ENCODE data around the gene ATP2B3. TPM values are rescaled to one million over a fixed set of nuclear protein-coding genes. Genes with fewer than 3 reads are reported as not detected.

Gene ATP2B3
- total and polyA plus RNA-seq, 2 donors (not counting 3 experiments of a cell fraction or from before 2014, with no cell fraction given), result 0.01 to 0.07 TPM

DNA sequence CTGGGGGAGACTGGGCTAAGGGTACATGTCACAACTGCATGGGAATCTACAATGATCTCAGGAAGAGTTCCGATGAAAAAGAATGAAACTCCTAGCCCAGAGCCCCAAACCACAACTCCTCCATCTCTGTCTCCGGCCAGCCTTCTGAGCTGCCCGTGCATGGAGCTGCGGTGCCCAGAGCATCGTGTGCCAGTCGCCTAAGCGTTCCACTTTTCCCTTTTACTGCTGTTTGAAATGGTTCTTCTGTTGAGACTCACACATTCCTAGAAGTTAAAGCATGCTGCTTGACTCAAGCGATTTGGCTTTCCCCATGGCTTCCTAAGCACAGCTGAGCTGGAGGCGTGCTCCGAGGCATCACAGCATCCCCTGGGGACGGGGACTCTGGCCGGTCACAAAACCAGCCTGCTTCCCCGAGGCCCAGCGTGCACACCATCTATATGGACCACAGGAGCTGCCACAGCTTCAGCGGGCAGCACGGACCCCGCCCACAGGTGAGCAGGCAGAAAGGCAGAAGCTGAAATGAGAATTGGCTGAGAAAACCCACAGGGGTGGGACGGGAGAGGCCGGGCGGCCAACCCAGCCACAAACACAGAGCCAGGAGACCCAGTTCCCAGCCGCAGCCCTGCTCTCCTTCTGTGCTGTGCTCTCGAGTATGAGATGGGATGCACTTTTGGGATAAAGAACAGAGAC is 76.5 kb downstream of the ATP2B3 start:
- no peak overlapping the region for H3K4me2 ChIP-seq (ENCODE audit: insufficient read depth, low read length)
- FAIRE-seq (no peak), DNase-seq (ENCODE audit: low read depth, low spot score) (no peak)
- intact Hi-C loops (cut with micrococcal nuclease), result no loop called here
- ChIA-PET POLR2A (no interaction called here), CTCF (no interaction called here)
- H3K27ac ChIP-seq (ENCODE audit: insufficient read depth, low read depth, low read length), result no peak overlapping the region
- H2AFZ ChIP-seq (ENCODE audit: low read depth, low read length), result no peak overlapping the region
- no peak overlapping the region for H3K9ac ChIP-seq (replicated peaks; ENCODE audit: extremely low read depth, insufficient read depth, low read length)
- dilution Hi-C loops (cut with MboI; ENCODE audit: extremely low pct_ligation_motif_present, low sequenced_read_pairs), result no loop called here
- no peaks in the 10 kb centered on the region for H3K4me1 ChIP-seq (ENCODE audit: control insufficient read depth, extremely low read depth, insufficient read depth, low read length)
- H3K79me2 ChIP-seq (ENCODE audit: control insufficient read depth, insufficient read depth, low read length), result peaks cover 12% of the 10 kb centered on the region
- no TSS peak for BruUV-seq (replicated peaks)
- no peak overlapping the region for H3K4me3 ChIP-seq (replicated peaks in 1 of 3; ENCODE audit: insufficient read depth in 1 of 3, low read depth in 1 of 3, low read length in 3 of 3)
- no peaks in the 10 kb centered on the region for H3K9me1 ChIP-seq (replicated peaks; ENCODE audit: control insufficient read depth, extremely low read depth, insufficient read depth, low read length)
- TF ChIP-seq JUN (IDR thresholded peaks at IDR 0.05; ENCODE audit: borderline replicate concordance, insufficient read depth, insufficient read length, low read depth) (no peak), EZH2 (IDR thresholded peaks at IDR 0.05; ENCODE audit: borderline replicate concordance, low read depth, low read length, severe bottlenecking) (no peak), POLR2A (IDR thresholded peaks at IDR 0.05; ENCODE audit: low read depth, low read length) (no peak), MYC (IDR thresholded peaks at IDR 0.05; ENCODE audit: low read depth, low read length) (no peak), POLR2AphosphoS5 (IDR thresholded peaks at IDR 0.05; ENCODE audit: insufficient read depth, low read depth, low read length) (no peak), FOS (IDR thresholded peaks at IDR 0.05; ENCODE audit: borderline replicate concordance, insufficient read depth, low read length) (no peak), GATA2 (IDR thresholded peaks at IDR 0.05; ENCODE audit: insufficient read depth, insufficient read length, low read depth, low read length) (no peak)
- TF ChIP-seq, protein P1, sequence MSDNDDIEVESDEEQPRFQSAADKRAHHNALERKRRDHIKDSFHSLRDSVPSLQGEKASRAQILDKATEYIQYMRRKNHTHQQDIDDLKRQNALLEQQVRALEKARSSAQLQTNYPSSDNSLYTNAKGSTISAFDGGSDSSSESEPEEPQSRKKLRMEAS (IDR thresholded peaks at IDR 0.05; ENCODE audit: insufficient read depth, insufficient read length), result no peak
- TF ChIP-seq, protein P2, sequence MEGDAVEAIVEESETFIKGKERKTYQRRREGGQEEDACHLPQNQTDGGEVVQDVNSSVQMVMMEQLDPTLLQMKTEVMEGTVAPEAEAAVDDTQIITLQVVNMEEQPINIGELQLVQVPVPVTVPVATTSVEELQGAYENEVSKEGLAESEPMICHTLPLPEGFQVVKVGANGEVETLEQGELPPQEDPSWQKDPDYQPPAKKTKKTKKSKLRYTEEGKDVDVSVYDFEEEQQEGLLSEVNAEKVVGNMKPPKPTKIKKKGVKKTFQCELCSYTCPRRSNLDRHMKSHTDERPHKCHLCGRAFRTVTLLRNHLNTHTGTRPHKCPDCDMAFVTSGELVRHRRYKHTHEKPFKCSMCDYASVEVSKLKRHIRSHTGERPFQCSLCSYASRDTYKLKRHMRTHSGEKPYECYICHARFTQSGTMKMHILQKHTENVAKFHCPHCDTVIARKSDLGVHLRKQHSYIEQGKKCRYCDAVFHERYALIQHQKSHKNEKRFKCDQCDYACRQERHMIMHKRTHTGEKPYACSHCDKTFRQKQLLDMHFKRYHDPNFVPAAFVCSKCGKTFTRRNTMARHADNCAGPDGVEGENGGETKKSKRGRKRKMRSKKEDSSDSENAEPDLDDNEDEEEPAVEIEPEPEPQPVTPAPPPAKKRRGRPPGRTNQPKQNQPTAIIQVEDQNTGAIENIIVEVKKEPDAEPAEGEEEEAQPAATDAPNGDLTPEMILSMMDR (IDR thresholded peaks at IDR 0.05; ENCODE audit: extremely low read depth in 1 of 2, insufficient read depth in 1 of 2, low read depth in 1 of 2, low read length in 2 of 2), result no peak
- H3K36me3 ChIP-seq (ENCODE audit: control insufficient read depth in 2 of 2, extremely low read depth in 1 of 2, insufficient read depth in 2 of 2, low read length in 2 of 2), result peaks cover 3 to 12% of the 10 kb centered on the region in 2 experiments
- H3K9me3 ChIP-seq (replicated peaks; ENCODE audit: control insufficient read depth, insufficient read depth, low read length), result no peaks in the 10 kb centered on the region
- H3K27me3 ChIP-seq (ENCODE audit: control insufficient read depth in 2 of 2, insufficient read depth in 2 of 2, low read length in 2 of 2), result no peaks in the 10 kb centered on the region
- H4K20me1 ChIP-seq (replicated peaks; ENCODE audit: control insufficient read depth, extremely low read depth, insufficient read depth, low read length), result no peaks in the 10 kb centered on the region
